ENCODE data around the gene MTAP.
"Not testable (repeated sequence)": the region's sequence is repeated elsewhere in the genome, so short reads cannot be mapped to it uniquely, and the experiment has no call there.

MTAP gene

DNA sequence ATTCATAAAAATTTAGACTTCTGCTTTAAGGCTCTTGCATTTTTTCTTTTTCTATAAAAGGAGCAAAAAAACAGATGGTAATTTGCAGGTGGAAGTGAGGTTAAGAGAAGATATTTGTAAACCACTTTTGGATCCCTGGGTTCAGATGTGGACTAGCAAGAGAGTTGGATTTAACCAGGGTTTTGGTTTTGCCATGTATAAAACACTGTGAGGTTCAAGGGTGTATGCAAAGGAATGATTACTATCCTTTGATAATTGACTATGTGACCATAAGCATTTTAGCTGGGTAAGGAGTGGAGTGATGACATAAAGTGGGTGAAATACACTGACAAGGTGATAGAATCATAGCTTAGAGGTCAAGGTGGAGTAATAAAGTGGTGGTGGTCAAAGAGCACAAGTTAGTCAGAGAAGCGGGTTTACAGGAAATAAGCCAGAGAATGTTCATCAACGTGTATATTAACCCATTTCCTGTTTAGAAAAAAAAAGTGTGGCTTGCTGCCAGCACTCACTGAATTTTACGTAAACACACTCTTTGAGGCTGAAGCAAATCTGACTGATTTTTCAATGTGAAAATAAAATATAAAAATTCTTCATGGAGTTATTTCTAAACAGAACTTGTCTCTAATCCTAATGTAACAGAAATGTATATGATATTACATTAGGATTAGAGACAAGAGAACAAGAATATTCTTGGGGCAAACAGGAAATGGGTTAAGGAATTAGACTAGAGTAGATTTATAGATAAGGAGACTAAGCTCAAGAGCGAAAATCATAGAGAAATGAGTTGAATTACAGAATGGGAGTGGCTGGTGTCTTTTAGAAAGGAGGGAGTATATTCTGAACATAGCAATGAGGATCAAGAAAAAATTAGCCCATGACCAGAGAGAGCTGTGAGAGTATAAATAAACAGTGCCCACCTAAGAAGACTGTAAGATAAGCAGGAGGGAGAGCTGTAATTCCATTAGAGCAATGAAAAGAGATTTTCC lies 117.2 kb downstream of the MTAP start:
- DNase-seq (ENCODE audit: low read depth, low spot score), result no peak

DNA sequence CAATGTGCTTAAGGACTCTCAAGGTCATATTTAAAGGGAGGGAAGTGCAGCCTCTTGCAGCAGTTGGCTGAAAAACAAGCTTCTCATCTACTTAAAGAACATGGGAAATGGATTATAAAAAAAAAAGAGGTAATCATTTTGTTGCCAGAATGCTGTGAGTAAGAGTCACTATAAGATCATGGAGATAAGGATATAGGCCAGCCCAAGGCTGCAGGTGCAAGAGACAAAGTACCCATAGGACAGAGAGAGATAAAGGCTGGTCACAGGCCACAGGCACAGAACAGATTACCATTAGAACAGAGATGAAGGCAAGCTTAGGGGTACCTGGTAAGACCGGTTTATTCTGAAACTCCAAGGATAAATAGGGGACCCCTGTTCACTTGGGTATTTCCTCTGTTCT lies 121.3 kb downstream of the MTAP start:
- no peak for DNase-seq (ENCODE audit: low read depth, low spot score)

DNA sequence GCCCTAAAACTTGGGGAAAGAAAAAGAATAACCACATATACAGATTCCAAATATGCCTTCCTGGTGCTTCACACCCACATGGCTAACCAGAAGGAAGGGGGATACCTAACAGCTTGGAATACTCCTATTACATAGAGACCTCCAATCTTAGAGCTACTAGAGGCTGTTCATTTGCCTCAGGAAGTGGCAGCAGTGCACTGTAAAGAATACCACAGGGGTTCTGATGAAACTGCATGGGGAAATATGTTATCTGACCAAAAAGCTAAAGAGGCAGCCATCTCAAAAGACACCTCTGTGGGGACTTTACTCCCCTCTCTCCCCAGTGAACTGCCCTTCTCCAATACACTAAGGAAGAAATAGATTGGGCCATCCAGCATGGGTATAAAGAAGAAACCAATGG lies 125.3 kb downstream of the MTAP start:
- no peak for DNase-seq (ENCODE audit: low read depth, low spot score)

DNA sequence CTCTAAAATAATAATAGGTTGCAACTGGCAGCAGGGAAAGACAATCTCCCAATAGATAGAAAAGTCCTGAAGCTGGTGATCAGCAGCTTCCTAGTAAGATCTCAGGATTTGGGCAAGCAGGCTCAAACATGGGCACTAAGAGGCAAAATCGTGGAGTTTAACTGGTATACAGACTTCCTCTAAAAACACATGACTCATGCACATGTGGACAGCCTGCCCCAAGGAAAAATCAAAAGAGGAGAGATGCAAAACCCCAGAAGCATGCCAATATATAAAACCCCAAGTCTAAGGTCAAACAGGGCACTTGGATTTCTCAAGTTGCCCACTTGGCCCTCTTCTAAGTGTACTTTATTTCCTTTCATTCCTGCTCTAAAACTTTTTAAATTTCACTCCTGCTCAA lies 129.0 kb downstream of the MTAP start:
- DNase-seq (ENCODE audit: low read depth, low spot score), result no peak

DNA sequence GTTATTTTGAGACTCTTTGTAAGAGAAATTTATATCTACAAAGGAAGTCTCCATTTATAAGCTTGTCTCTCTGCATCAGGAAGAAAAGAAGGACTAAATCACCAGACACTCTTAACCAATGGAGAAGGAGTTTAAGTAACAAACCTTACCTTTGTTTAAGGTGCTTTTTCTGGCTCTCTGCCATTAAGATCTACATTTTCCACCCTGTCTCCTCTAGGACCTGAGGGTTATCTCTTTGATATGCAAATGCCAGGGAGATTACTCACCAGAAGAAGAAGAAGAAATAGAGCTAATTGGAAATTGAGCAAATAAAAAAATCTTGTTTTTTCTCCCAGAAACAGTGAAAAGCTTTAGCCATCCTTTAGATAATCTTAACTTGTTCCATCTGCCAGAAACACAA lies 130.8 kb downstream of the MTAP start:
- DNase-seq (ENCODE audit: low read depth, low spot score), result no peak

DNA sequence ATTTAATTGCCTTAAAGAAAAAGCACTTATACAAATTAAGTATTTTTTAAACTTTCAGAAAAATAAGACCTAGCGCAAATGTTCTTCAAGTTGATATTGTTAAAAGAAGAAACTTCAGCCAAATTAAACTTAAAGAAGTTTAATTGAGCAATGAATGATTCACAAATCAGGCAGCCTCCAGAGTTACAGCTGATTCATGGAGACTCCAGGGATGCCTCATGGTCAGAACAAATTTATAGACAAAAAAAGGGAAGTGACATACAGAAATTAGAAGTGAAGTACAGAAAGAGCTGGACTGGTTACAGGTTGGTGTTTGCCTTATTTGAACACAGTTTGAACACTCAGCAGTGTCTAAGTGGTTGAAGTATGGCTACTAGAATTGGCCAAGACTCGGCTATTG lies 131.4 kb downstream of the MTAP start:
- DNase-seq (ENCODE audit: low read depth, low spot score), result no peak

DNA sequence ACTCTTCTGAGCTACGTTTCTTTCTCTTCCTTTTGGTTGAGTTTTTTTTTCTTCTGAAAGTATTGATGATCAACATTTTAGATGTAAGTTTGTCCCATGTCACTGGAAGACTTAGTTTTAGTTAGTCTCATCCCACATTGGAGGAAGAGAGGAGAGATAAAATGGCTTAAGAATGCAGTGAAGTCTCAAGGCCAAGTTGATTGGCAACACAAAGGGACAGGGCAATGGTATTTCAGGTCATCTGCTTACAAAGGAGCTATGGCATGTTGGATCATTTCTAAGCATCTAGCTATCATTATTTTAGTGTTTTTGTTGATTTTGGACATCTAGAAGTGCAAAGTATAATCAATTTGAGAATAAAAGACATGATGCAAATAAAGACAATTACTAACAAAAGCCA lies 133.2 kb downstream of the MTAP start:
- no peak for DNase-seq (ENCODE audit: low read depth, low spot score)

DNA sequence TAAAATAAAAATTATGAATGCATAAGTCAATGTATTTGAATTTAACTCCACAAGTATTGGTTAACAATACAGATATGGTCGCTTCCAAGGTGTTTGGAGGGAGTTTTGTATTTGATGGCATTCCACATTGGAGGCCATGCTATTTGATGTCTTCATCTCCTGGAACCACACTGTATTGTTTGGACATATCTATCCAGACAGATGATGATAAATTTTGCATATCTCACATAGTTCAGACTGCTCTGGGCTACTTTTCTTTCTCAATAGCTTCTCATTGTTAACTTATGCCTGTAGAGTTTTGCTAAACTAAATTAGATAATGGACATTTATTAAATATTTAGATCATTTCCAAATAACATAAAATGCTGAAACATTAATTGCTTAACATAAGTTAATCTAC lies 133.7 kb downstream of the MTAP start:
- no peak for DNase-seq (ENCODE audit: low read depth, low spot score)

DNA sequence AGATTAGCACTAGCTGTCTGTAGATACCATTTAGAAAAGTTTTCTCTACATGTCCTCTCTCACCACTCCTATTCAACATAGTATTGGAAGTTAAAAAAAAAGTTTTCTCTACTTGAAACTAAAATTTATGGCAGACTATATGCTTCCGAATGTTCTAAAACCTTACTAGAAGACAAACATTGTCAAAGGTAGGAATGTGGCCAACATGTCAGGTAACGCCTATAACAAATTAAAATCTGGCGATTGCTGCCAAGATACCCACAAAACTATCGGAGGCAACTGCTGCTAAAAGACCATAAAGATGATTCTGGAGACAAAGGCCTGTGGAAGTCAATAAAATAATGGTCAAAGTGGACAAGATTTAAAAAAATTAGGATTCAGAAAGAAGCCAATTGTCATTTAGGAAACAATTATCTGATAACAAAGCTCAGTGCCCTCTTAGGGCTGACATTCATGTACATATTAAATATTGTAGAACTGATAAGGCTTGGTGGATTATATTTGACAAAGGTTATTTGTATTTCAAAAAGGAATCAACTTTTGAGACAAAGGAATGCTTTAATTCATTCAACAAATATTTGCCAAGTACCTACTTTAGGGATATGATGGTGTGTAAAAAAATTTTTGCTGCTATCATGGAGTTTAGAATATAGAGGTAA lies 139.0 kb downstream of the MTAP start:
- no peak for DNase-seq (ENCODE audit: low read depth, low spot score)

DNA sequence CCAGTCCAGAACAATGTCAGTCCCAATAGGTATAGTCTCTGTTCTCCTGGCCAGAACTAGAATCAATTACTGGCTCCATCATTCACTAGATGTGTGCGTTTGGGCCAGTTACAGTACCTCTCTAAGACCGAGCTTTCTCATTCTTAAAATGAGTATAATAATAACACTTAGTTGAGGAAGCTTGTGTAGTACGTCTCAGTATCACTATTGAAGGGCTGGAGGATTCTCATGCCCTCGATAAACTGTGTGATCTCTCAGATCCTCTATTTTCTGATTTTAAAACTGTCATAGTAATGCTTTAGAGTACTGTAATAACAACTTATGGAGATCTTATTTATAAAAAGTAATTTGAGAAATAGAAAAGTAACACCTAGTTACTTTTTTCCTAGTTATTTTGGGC lies 141.0 kb downstream of the MTAP start:
- no peak for DNase-seq (ENCODE audit: low read depth, low spot score)

DNA sequence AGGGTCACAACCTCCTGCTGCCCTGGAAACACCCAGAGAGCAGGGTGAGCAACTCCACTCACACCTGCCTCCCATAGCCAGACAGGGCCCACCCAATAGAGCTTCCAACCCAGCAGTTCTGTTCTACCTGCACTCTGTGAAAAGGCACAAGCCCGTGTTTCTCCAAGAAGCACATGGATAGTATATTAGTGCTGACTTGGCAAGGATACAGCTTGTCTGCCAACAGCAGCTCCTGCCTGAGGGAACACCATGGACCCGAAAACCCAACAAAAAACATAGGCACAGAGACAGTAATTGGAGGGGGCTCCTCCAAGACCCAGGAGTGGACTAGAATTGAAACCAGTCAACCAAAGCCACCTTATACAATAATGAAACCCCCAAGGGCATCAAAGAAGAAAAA lies 143.2 kb downstream of the MTAP start:
- DNase-seq (ENCODE audit: low read depth, low spot score), result no peak

DNA sequence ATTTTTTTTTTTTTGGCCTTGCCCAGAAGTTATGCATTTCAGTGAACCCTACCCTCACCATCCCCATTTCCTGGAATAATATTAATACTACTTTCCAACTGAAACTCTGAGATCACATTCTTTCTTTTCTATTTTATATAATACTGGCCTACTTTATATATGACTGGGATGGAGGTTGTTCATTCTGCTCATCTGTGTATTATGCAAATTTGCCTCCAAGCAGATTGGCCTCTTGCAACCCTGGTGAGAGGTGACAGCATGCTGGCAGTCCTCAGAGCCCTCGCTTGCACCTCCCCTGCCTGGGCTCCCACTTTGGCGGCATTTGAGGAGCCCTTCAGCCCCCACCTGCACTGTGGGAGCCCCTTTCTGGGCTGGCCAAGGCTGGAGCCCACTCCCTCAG lies 156.4 kb downstream of the MTAP start:
- DNase-seq (ENCODE audit: low read depth, low spot score), result no peak

DNA sequence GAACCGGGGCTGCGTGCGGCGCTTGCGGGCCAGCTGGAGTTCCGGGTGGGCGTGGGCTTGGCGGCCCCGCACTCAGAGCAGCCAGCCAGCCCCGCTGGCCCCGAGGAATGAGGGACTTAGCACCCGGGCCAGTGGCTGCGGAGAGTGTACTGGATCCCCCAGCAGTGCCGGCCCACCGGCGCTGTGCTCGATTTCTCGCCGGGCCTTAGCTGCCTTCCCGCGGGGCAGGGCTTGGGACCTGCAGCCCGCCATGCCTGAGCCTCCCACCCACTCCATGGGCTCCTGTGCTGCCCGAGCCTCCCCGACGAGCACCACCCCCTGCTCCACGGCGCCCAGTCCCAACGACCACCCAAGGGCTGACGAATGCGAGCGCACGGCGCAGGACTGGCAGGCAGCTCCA lies 156.8 kb downstream of the MTAP start:
- not testable (repeated sequence) for DNase-seq (ENCODE audit: low read depth, low spot score)

DNA sequence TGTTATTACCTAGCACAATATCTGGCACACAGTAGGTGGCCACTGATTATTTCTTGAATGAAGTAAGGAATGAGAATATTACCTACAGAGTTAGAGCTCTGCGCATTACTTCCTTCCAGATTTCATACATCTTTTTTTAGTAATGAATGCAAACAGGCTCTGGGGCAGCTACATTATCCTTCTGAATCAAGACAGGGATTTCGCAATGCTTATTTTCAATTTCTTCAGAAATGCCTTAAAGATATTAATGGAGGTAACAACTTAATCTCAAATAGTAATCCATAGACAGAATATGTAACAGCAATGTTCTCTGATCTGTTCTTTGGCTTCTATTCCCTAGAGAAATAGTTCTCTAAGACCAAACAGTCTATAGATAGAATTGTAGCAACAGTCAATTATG lies 159.1 kb downstream of the MTAP start:
- no peak for DNase-seq (ENCODE audit: low read depth, low spot score)

DNA sequence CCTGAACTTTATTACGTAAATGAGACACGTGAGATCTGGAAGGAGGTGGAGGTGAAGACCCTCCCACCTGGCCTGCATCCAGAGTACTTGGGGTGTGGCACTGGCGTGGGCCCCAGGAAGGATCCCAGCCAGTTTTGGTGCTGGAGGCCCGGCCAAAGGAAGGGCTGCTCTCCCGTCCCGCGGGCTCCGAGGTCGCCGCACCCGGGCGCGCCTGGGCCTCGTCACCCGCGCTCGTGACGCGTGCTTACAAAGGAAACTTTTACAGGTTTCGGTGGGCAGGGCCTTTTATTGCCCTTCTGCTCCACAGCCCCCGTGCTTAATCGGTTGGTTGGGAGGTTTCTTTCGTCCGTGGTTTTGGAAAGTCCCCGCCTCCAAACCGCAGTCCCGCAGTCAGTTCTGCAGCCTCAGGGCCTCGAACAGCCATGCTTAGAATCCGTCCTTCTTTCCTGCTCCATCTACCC lies 162.5 kb downstream of the MTAP start:
- peak; percentile 12 for DNase-seq (ENCODE audit: low read depth, low spot score)

DNA sequence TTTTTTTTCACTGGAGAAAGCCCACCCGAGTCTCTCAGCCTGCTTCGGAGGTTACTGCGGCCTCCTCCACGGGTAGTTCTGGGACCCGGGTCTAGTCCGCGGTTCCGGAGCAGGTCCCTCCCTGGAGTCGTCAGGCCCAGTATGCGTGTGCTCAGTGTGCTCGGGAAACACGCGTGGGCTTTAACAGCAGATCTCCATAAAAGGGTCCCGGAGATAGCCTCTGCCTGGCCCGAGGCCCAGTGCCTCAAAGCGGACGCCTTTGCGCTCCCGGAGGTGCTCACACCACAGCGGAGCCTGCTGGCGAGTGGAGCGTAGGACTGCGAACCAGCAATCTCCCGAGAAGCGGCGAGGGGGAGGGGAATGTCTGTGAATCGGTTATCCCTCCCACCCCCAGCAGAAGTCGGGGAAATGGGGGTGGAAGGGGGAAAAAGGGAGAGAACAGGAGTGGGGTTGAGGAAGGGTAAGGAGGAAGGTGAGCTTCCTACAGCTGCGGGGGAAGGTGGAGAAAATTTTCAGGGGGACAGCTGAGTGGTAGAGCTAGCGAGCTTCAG lies 163.0 kb downstream of the MTAP start:
- peak; percentile 64 for DNase-seq (ENCODE audit: low read depth, low spot score)

DNA sequence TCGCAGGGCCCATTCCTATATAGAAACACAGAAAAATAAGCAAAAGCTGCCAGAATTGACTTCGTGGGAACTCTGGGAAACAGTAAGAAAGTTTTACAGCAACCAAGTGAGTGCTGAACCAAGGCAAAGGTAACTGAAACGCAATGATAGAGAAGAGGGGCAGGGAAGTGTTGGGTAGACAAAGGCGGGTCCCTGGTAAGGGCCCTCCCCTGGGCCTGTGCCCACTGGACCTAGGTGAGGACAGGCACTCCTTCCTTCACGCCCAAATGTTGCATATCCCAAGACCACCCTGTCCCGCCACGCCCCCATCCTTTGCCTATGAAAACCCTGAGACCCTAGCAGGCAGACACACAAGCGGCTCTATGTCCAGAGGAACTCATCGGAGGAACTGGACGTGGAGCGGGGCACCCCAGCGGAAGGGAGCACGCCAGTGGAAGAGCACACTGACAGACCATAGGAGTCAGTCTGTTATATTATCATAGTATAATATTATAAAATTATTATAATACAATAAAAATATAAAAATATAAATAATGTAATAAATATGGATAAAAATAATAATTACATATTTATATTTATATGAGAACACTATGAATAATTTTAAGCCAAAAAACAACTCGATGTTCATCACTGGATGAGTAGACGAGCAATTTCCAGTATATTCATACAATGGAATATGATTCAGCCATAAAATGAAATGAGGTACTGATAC lies 163.9 kb downstream of the MTAP start:
- no peak for DNase-seq (ENCODE audit: low read depth, low spot score)

DNA sequence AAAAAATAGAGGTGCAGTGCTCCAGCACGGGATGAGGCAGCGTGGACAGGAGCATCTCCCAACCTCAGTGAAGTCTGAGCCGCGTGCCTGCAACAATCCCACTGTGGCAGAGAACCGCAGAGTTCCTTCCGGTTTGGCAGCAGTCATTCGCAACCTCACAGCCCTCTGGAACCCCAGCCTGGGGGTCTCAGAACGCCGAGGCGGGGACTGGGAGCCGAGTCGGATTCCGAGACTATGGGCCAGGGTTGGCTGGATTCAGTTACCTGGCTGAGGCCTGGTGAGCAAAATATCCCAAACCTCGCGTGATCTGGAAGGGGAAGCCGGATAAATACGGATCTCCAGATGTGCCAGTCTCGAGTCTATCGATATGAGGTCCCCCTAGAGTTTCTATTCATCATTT lies 164.7 kb downstream of the MTAP start:
- DNase-seq (ENCODE audit: low read depth, low spot score), result peak; percentile 7

DNA sequence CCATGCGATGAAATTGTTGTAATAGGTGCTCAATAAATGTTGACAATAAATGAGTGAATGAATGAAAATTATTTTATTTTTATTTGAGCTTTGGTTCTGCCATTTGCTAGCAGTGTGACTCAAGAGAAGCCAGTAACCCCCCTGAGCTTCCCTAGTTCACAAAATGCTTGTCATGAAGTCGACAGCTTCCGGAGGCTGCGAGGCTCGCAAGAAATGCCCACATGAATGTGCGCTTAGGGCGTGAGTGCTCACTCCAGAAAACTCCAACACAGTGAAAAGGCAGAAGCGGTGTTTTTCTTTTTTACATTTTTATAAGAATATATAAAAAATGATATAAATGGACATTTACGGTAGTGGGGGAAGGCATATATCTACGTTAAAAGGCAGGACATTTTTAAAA lies 165.3 kb downstream of the MTAP start:
- DNase-seq (ENCODE audit: low read depth, low spot score), result no peak

DNA sequence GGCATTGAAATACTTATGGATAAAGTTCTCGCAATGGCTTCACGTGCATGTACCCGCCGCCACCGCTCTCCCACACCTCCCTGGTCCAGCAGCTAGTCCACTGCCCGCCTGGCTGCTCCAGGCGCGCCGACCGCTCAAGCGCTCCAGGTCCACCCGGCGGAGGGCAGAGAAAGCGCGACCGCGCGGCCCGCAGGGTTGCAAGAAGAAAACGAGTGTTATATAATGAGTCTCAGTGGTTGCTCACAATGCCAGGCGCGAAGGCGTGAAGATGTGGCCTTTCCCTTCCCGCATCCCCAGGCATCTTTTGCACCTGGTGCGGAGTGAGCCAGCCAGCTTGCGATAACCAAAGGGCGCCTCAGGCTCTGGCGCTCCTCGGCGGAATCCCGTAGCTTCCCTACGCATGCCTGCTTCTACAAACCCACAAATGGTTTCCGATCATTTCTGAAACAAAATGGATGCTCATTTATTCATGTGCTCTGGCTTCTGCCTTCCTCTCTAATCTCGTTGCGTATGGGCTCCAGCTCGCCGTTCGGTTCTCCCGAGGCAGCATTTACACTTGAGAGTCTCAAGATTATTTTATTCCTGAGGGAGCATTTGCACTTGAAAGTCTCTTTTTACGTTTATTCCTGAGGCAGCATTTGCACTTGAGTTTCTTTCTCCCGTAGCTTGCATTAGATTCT lies 166.0 kb downstream of the MTAP start:
- peak; percentile 65 for DNase-seq (ENCODE audit: low read depth, low spot score)

Measured in ELF-1 (cell line).